Measurements from ENCODE around the gene CARNS1.
A peak's percentile ranks its signal among the peaks of the same experiment; 100 is the strongest.

Gene CARNS1

DNA sequence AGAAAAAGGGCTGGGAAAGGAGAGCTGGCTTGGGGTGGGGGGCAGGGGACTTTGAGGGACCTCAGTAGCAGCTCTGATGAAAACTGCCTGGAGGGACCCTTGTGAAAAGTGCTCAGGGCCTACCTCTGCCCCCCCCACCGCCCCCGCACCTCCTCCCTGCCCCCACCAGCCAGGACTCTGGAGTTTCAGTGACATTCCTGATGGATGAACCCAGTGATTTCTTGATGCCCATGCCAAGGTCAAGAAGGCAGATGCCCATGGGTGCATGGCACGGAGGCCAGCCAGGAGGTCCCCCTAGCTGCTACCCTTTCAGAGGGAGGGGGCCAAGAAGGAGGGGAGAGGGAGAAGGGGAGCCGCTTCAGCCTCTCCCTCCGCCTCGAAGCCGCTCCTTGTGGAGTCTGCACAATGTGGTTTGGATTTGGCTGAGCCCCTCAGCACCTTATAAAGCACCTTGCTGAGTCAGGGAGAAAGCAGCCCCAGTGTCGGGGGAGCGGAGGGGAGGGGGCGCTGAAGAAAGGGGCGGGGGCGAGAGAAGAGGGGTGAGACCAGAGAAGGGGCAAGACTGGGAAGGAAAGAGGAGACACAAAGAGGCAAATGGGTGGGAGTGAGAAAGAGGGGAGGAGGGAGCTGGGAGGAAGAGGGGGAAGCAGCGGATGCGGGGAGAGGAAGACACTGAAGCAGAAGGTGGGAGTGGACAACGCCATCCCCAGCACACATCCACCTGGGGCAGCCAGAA lies 40.0 kb upstream of the CARNS1 start:
- DNase-seq (ENCODE audit: low spot score) = no peak

DNA sequence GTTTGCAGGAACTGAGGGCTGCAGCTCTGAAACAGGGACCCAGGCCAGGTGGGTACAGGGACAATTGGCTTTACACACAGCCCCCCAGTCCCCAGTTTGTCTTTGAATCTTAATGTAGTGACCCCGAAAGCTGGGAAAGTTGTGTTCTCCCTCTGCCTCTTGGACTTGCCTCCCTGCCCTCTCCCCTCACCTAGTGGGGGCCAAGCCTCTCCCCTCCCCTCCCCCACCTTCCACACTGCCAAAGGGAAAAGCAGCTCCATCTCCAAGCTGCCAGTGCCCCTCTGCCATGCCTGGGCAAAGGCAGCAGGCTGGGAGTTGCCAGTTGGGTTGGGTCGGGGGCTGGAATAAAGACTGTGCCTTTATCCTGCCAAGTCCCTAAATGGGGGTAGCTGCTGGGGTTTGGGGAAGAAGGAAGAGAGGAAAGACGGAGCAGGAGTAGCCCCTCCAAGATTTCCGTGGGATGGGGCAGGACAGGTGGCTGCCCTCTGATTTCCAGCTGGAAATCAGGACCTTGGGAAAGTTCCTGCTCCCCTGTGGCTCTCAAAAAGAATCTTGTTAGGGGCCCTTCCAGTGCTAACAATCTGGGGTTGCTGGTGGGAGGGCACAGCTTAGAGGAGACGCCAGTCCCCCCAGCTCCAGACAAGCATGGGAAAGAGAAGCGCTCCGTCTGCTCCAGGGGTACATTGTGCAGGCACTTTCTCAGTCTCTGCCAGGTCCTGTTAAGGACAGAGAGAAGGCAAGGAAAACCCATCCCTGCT lies 39.2 kb upstream of the CARNS1 start:
- no peak for DNase-seq (ENCODE audit: low spot score)

GRCh38 chr11:67376873-67377808 lies 38.3 kb upstream of the CARNS1 start:
- DNase-seq (ENCODE audit: low spot score) = no peak

DNA sequence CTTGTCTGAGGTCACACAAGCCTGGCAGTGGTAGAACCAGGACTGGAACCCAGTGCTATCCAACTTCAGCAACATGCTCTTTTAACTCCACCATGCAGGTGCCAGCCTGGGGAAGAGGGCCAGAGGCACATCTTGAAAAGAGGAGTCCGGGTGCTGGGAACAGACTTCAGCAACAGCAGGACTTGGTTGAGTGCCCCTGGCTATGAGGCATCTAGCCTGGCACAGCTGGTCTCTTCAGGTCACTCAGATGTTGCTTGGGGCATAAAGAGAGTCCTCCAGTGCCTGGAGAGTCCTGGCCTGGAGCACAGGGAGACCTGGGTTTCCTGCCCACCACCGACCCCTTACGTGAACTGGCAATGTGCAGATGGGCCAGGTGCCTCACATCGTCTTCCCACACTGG lies 36.9 kb upstream of the CARNS1 start:
- no peak for DNase-seq (ENCODE audit: low spot score)

GRCh38 chr11:67379061-67380058 lies 36.1 kb upstream of the CARNS1 start:
- peak; percentile 88 for DNase-seq (ENCODE audit: low spot score)

- no peak for DNase-seq (ENCODE audit: low spot score)
Observed at GRCh38 chr11:67381244-67381972, 34.1 kb upstream of the CARNS1 start.

- peak; percentile 81 for DNase-seq (ENCODE audit: low spot score)
Observed at GRCh38 chr11:67382276-67383136, 33.0 kb upstream of the CARNS1 start.

- DNase-seq (ENCODE audit: low spot score) = no peak
Observed at GRCh38 chr11:67384851-67385366, 30.6 kb upstream of the CARNS1 start.

- no peak for DNase-seq (ENCODE audit: low spot score)
Observed at GRCh38 chr11:67387069-67387468, 28.4 kb upstream of the CARNS1 start.

GRCh38 chr11:67387518-67387917 lies 28.0 kb upstream of the CARNS1 start:
- DNase-seq (ENCODE audit: low spot score) = no peak

GRCh38 chr11:67389477-67389876 lies 26.0 kb upstream of the CARNS1 start:
- DNase-seq (ENCODE audit: low spot score) = no peak

DNA sequence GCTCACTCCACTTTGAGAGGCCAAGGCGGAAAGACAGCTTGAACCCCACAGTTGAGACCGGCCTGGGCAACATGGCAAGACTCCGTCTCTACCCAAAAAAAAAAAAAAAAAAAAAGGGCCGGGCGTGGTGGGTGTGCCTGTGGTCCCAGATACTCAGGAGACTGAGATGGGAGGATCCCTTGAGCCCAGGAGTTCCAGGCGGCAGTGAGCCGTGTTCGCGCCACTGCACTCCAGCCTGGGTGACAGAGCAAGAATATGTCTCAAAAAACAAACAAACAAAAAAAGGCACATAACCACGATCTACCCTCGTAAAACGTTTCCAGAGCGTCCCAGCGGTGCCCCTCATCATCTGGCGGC lies 24.6 kb upstream of the CARNS1 start:
- no peak for DNase-seq (ENCODE audit: low spot score)

DNA sequence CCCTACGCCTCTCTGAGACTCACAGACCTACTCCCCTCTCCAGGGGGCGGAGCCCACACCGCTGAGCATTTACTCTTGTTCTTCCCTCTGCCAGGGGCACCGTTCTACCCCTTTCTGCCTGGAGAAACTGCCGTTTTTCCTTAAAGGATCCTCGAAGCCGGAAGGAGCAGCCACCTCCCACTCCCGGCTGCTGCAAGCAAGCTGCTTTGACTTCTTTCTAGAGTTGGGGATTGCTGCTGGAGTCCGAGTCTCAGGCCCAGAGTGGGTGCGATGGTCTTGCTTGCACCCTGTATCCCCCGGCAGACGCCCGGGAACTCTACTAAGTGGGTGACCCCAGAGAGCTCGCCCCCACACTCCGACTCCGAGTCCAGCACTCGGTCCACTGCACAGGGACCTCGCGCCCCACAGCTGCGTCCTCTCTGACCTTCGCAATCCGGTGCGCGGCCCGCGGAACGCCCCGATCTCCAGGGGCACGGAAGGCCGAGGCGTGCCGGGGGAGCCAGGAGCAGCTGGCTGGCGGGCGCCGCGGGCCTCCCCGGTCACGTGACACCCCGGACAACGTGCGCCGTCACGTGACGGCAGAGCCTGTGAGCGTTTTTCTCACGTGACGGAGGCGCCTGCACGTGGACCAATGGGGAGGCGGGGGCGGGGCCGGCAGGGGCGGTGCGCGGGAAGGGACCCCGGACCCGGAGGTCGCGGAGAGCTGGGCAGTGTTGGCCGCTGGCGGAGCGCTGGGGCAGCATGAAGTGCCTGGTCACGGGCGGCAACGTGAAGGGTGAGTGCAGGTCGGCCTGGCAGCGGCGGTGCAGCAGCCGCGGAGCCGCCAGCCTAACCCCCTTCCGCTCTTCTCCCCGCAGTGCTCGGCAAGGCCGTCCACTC lies 23.9 kb upstream of the CARNS1 start, which contains the start of gene RAD9A:
RAD9A (plus strand) TSS at position 683 of the 879 bp plus-strand sequence; CDS start at position 742, 59 bp downstream.
- DNase-seq (ENCODE audit: low spot score) = peak; percentile 98

GRCh38 chr11:67392183-67392715 lies 23.2 kb upstream of the CARNS1 start:
- DNase-seq (ENCODE audit: low spot score) = no peak

- no peak for DNase-seq (ENCODE audit: low spot score)
Observed at GRCh38 chr11:67393437-67393836, 22.0 kb upstream of the CARNS1 start.

DNA sequence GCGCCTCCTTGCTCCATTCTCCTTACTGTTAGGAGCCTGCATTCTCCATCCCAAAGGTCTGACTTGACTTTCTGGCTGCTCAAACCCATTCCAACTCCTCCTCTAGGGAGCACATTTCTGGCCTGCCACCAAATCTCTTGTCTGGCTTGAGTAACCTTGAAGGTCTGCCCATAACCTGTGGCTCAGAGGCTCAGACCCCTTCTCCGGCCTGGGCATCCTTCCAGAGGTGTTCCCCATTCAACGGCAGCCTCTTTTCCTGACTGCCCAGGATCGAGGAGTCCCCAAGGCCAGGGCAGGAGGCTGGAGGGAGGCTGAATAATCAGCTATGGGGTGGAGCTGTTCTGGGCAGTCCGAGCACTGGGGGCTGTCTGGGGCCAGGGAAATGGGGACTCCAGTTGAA lies 21.5 kb upstream of the CARNS1 start:
- DNase-seq (ENCODE audit: low spot score) = no peak

DNA sequence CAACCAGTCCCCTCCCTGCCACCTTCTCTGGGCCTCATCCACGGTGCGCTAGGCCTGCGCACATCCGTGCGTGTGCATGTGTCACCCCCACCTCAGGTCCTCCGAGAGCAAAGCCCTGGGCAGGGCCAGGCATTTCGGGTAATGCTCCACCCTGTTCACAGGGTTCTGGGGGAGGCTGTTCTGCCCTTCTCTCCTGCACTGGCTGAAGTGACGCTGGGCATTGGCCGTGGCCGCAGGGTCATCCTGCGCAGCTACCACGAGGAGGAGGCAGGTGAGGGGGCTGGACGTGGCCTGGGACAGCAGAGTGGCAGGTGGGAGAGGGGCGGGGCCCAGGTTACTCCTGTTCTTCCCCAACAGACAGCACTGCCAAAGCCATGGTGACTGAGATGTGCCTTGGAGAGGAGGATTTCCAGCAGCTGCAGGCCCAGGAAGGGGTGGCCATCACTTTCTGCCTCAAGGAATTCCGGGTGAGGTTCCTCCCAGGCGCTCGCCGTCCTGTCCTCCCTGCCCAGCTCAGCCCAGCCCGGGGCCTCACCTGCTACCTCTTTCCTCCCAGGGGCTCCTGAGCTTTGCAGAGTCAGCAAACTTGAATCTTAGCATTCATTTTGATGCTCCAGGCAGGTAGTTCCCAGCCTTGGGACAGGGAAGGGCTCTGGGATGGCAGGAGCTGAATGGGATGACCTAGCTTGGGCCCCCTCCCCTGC lies 19.8 kb upstream of the CARNS1 start:
- DNase-seq (ENCODE audit: low spot score) = no peak
